SKM-1 treated with dmso at 0.1 percent for 144 hours (cell line): ENCODE data around the gene TCF23.
"Not testable (repeated sequence)": the region's sequence is repeated elsewhere in the genome, so short reads cannot be mapped to it uniquely, and the experiment has no call there.

Experiments
- DNase-seq: peaks from one replicate; lab custom pipeline; 2025; ENCODE audit not compliant: unreplicated experiment; lab: John Stamatoyannopoulos, UW

Gene TCF23

DNA sequence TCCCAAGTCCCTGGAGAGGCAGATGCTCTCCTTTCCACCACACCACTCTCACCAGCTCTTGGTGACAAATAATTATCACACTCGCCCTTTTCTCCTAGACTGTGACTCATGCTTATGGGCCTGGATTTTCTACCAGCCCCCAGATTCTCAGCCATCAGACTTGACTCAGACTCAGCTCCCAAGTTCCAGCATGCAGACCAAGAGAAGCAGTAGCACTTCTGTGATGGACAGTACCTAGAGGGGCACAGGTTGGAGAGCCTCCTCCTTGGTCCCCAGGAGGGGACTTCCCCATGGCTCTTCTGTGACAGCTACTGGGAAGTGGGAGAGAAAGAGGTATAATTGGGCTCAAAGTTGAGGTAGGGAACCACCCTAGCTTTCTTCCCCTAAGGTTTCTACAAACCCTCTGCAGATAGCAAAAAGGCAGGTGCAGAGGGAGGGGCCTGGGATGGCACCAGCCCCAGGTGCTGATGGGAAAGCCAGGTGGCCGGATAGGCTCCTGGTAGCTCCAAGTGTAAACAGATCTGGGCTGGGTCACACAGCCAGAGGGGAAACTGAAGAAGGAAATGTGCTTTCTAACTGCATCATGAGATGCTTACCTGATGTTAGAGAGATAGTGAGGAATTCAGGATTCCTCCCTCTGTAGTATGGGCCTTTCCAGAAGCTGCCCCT is 4.1 kb downstream of the TCF23 start:
- no peak for DNase-seq

DNA sequence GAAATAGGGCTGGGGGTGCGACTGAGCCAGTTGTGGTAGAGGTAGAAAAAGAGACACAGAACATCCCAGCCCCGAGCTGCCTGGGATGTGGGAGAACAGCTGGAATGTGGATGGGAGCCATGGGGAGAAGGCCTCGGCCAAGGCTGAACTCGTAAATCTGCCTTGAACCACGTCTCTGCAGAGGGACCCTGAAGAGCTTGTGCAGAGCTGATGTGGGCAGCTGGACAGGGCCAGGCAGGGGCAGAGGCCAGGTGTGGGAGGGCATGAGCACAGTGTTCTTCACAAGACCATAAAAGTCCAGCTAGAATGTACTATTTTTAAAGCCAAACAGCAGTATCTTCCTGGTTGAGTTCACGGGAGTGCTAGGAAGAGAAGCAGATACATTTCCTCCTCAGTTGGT is 5.7 kb downstream of the TCF23 start:
- DNase-seq = no peak

DNA sequence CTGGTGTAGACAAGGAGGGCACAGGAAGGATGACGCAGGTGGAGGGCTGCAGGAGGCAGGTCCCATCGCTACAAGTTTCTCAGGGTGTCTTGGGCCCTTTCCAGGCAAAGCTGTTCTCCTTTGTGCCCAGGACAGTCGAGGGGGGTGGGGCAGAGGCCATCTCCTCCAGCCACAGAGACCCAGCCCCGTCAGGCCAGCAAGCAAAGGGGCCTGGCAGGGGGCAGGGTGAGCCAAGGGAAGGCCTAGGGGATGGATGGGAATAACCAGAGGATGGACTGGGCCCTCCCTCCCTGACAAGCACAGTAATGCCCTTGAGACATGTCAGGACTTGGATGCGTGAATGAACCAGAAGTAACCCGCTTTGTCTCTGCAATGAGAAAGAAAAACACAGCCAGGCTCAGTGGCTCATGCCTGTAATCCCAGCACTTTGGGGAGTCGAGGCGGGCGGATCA is 6.3 kb downstream of the TCF23 start:
- DNase-seq = no peak

DNA sequence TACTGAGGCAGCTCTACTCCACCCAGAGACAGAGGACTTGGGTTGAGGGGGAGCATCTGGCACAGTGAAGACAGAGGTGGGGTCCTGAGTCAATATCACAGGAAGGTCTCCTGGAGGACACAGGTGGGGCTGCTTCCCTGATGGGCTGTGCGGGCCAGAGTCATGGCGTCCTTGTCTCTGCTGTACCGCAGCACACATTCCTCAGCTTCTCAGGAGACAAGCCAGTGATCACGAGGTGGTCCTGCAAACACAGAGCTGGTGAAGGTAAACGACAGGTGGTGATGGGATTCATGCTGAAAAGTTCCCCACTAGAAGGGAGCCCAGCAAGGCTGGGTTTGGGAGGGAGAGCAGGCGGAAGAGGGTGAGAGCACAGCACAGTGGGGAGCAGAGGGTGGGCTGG is 9.7 kb downstream of the TCF23 start:
- DNase-seq = no peak

DNA sequence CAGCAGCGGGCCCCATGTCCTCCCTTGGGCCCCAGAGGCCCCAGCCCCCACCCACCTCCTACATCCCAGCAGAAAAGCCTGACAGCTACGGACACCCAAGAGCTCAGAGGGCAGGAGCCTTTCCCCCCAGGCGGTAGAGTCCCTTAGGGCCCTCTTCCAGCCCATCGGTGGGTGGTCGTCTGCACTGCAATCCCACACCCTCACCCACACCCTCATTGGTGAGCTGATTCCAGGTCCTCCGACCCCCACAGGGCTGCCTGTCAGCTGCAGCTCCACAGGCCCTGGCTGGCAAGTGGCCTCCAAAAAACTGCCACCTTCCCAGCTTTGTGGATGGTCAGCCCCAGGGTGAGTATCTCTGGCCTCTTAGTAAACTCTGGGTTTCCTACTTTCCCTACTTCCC is 10.5 kb downstream of the TCF23 start:
- DNase-seq = no peak

DNA sequence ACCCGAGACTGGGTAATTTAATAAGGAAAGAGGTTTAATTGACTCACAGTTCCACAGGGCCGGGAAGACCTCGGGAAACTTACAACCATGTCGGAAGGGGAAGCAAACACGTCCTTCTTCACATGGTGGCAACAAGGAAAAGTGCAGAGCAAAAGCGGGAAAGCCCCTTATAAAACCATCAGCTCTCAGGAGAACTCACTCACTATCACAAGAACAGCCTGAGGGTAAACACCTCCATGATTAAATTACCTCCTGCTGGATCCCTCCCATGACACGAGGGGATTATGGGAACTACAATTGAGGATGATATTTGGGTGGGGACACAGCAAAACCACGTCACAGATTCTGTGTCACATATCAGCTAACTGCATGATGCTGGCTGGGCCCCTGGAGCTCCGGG is 11.4 kb downstream of the TCF23 start:
- no peak for DNase-seq

DNA sequence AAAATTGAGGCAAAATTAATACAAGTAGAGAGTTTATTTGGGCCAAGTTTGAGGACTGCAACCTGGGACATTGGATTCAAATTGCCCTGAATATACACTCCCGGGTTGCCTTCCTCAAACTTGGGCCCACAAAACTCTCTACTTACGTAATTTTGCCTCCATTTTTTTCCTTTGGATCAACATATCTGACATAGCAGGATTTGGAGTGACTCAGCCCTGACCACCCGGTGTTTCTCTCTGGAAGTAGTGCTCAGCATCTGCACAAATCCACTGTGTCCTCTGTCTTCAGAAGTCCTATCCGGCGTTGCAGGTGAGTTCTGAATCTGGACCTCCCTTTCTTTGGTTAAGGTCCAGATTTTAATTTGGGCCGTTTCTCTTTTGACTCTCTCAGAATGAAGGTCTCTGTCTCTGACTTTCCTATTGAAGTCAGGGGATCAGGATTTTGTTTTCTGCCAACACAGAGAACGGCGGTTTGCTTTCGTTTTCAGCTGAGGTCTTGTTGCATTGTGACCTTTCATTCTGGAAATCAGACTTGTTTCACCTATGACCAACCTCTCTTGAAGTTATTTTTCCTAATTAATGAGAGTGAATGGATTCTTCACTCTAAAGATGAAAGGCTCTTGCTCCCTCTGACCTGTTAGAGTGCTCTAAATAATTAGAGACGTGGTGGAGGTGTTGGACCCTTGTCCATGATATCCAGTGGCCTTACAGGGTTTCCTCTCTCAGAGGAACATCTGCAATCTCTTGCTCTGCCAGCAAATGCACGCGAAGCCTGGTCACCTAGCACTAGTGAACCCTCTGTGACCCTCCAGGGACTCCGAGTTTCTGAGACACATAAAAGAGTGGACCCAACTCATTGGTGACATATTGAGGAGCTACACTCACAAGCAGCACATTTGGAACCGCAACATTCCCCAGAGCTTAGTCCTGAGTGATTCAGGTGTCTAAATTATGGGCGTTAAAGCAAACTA is 13.6 kb downstream of the TCF23 start:
- no peak for DNase-seq

DNA sequence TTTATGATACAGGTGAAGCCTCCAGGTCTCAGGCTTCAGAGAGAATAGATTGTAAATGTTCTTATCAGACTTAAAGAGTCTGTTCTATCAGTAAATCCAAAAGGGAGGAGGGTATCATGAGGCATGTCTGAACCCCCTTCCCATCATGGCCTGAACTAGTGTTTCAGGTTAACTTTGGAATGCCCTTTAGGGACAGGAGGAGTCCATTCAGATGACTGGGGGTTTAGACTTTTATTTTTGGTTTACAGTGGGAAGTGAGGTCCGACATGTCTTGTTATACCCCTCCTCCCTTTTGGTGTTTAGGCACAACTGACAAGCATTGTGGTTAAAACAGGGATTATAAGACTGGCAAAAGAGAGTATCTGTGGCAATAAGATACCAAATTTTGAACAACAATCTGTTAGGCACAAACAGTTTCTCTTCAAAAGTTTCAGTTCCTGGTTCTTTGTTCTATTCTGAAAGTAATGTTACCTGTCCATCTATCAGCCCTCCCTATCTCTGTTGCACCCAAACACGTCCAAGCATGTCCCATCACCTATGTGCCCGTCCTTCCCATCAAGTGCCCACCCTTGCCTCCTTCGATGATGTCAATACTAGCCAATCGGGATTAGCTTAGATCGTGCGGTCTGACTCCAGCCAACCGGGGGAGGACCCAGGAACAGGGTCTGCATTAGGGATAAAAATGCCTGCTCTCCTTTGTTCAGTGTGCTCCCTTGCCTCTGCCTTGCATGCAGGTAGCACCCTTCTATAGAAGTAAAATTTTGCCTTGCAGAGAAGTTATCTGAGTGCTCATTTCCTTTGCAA is 16.4 kb downstream of the TCF23 start:
- DNase-seq = no peak

DNA sequence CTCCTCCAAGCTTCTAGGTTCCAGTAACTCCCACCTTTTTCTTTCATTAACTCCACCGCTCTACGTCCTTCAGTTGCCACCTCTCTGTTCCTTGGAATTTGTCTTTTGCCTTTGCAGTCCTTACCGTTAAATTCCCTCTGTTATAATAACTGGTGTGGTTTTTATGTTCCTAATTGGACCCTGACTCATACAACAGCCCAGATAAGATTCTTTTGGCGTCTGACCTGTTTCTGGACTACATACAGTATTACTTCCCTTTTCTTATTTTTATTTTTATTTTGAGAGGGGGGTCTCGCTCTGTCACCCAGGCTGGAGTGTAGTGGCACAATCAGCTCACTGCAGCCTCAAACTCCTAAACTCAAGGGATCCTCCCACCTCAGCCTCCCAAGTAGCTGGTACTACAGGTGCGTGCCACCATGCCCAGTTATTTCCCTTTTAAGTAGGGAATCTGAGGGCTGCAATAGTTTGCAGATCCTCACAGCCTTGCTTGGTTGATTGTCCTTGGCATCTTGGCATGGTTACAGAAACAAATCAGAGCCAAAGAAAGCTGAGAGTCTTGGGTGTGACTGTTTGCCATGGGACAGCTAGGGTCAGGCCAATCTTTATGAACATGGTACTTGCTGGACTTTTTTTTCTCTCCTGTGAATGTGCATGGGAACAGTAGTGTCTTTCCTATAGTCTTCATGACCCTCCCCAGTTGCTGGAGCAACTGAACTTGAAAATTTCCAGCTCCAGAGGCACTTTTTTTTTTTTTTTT is 22.0 kb downstream of the TCF23 start:
- DNase-seq = no peak

DNA sequence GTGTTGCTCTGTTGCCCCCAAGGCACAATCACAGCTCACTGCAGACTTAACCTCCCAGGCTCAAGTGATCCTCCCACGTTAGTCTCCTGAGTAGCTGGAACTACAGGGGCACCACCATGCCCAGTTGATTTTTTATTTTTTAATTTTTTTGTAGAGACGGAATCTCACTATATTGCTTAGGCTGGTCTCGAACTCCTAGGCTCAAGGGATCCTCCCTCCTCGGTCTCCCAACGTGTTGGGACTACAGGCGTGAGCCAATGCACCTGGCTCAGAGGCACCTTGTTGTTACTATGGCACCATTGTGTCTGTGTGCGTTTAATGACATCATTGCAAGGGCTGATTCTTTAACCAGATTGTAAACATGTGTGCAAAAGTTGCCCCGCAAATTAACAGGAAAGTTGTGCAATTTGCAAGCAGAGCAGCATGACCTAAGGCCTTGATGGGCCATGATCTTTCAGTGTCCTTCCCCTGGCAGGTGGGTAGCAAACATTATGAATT is 22.6 kb downstream of the TCF23 start:
- no peak for DNase-seq

DNA sequence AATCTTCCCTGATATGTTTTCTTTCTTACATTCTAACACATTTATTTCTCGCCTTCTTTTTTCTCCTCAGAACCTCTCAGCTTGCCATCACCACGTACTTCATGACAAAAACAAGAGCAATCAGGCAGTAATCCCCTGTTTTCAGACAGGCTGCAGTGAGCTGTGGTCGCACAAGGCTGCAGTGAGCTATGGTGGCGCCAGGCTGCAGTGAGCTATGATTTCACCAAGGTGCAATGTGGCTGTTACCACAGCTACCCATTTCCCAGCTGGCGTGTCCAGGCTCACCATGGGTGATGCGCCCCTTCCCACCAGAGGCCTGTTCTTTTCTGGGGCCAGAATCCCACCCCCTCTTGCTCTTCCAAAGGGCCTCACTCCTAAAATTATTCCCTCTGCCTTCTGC is 25.8 kb downstream of the TCF23 start:
- DNase-seq = no peak

DNA sequence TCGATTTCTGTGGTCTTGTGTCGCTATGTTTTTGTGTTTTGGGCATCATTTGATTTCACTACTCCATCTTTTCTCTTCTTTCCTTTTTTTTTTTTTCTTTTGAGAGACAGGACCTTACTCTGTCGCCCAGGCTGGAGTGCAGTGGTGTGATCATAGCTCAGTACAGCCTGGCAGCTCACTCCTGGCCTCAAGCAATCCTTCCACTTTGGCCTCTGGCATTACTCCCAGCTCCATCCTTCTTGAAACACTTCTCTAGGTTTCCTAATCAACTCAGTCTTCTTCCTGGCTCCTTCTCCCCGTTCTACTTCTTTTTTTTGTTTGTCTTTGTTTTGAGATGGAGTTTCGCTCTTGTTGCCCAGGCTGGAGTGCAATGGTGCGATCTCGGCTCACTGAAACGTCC is 26.5 kb downstream of the TCF23 start:
- no peak for DNase-seq

DNA sequence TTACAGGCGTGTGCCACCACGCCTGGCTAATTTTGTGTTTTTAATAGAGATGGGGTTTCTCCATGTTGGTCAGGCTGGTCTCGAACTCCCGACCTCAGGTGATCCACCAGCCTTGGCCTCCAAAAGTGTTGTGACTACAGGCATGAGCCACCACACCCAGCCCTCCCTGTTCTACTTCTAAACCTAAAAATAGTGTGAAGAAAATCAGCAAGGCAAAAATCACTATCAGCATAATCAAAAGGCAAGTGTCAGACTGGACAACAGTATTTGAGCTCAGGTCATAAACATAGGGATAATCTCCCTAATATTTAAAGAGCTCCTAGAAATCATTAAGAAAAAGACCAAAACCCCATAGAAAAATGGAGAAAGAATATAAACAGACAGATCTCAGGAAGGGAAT is 27.0 kb downstream of the TCF23 start:
- not testable (repeated sequence) for DNase-seq

DNA sequence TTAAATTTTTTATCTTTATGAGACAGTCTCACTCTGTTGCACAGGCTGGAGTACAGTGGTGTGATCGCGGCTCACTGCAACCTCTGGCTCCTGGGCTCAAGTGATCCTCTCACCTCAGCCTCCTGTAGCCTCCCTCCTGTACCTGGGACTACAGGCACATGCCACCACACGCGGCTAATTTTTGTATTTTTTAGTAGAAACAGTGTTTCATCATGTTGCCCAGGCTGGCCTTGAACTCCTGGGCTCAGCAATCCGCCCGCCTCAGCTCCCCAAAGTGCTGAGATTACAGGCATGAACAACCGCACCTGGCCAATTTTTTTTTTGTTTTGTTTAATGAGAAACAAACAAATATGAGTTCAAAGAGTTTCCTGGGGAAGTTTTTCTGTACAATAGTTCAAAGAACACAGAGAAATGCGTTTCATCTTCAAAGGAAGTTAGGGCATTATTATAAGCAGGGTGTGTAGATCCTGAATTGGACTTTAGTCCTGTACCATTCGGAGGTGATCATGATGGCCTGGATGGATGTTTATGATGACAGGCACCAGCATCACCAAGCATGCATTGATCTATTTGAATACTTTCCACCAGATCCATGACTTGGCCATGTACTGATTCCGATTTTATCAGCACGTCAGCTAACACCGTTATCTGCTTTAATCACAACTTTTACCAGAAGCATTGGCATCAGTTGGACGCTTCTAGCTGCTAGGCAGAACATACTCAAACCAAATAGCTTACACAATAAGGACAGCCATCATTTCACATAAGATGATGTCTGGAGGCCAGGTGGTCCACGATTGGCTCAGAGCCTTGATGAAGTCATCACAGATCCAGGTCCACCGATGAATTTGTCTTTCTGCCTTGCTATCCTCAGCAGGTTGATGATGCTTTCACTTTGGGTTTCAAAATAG is 28.9 kb downstream of the TCF23 start:
- DNase-seq = no peak

DNA sequence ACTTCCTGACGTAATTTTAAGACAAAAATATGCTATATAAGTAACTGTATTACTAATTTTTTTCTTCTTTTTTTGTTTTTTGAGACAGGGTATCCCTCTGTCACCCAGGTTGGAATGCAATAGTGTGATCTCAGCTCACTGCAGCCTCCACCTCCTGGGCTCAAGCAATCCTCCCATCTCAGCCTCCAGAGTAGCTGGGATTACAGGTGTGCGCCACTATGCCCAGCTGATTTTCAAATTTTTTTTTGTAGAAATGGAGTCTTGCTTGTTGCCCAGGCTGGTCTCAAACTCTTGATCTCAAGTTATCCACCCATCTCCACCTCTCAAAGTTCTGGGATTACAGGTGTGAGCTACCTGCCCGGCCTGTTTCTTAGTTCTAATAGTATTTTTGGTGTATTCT is 29.7 kb downstream of the TCF23 start:
- no peak for DNase-seq

DNA sequence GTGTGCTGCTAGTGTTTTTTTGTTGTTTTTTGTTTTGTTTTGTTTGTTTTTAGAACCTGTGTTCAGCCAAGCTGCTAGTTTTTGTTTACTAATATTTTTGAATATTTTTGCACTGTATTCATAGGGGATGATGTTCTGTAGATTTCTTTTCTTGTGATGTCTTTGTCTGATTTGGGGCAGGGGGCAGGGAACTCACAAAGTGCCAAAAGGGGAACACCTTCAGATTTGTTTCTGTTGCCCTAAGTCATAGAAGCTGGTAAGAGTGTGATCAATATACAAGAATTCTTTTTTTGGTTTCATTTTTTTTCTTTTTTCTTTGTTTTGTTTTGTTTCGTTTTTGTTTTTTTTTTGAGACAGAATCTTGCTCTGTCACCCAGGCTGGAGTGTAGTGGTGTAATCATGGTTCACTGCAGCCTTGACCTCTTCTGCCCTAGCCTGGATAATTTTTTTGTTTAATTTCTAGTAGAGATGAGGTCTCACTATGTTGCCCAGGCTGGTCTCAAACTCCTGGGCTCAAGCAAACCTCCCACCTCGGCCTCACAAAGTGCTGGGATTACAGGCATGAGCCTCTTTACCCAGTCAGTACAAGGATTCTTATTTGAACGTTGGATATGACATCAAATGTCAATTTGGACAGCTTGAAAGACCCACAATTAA is 30.7 kb downstream of the TCF23 start:
- no peak for DNase-seq

DNA sequence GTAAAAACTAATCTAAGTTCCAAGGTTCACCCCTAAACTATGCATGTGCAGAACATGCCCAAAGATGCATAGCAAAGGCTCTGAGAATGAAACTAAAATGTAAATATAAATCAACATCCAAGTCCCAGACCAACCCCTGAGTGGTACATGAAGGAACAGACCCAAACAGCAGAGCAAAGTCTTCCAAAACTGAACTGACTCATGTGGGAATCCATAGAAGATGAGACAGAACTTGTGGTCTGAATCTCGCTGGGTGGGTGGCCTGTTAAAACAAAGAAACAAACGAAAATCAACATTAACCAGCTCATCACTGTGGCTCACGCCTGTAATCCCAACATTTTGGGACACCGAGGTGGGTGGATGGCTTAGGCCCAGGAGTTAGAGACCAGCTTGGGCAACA is 33.5 kb downstream of the TCF23 start:
- DNase-seq = no peak

DNA sequence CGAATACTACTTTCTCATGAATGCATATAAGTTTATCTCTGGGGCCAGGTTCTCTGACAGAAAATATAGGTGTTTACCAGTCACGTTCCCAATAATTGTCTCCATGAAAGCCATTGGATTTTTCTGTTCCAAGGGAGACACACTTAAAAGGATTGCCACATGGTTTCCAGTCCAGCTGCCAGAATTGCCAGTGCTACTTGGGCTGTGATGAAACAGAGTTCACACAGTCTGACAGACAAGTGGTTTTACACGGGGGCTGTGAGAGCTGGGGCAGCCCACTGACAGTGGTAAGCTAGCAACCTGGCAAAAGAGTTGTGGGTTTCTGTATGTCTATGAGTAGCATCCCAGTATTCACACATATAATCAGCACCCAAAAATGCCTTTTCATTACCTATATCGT is 35.3 kb downstream of the TCF23 start:
- DNase-seq = no peak
